NT2/D1 (cell line): ENCODE results near the gene TATDN2.

Source experiments
- SUZ12 ChIP-seq: IDR thresholded peaks from 2 replicates; pipeline ENCODE4 v1.6.1; 2011; ENCODE audit not compliant: insufficient read length, insufficient read depth; ENCODE audit errors: extremely low read depth
- YY1 ChIP-seq: IDR thresholded peaks from 2 replicates; pipeline ENCODE4 v1.6.1; 2011; ENCODE audit not compliant: insufficient read length, insufficient read depth
- ZNF274 ChIP-seq: IDR thresholded peaks from 2 replicates; pipeline ENCODE4 v1.6.1; 2011; ENCODE audit warnings: mild to moderate bottlenecking, low read depth, low read length

DNA sequence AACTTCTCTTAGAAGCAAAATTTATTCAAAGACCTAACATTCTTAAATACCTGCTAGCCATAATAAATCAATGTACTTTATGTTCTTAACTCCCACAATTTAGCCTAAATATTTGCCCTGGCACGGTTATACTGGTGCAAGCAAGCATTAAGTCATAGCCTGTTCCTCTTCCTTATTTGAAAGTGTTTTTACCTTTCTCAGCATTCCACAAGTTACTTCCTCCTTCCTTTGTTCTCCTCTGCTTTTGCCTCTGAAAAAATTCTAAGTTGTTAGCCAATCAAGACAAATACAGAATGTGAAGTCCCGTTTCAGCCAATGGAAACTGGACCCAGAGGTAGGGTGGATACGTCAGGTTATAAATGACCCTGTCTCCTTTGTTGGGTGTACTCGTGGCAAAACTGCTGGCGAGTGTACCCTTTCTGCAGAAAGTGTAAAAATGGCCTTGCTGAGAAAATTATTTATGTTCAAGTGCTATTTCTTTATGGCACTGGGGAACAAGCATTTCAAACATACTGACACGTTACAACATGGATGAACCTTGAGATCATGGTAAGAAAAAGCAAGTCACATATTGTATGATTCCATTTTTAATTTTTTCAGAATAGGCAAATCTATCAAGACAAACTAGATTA lies 3.1 kb upstream of the TATDN2 start:
- TF ChIP-seq ZNF274 (no peak), YY1 (no peak), SUZ12 (no peak)
